ENCODE data around the gene SPATA13.

- no peak for TF ChIP-seq CTCF (IDR thresholded peaks at IDR 0.05; ENCODE audit: borderline replicate concordance, extremely low read depth, low read length, poor library complexity, severe bottlenecking)
- TF ChIP-seq EZH2 (IDR thresholded peaks at IDR 0.05; ENCODE audit: borderline replicate concordance, low read depth, low read length, severe bottlenecking) = no peak
Measured at GRCh38 chr13:24307211-24308067, 146.9 kb downstream of the SPATA13 start.

All from DND-41 (cell line).